Natural killer cell treated with Interleukin-12 subunit alpha and Interleukin-12 subunit beta and Interleukin-15 and Interleukin-18, amount 100 ng/mL, for 72 hours (primary cell): ENCODE results near the gene CDH3. TPM values are rescaled to one million over a fixed set of nuclear protein-coding genes. Genes with fewer than 3 reads are reported as not detected.
A peak's percentile ranks its signal among the peaks of the same experiment; 100 is the strongest.
"Not testable (repeated sequence)": the region's sequence is repeated elsewhere in the genome, so short reads cannot be mapped to it uniquely, and the experiment has no call there.

ENCODE experiments used
- ATAC-seq, 2 donors: fragments of 150-1000 bp; cut with Tn5 transposase in 1 of 2; sonication (Bioruptor Pico), chemical (Tn5 transposase) in 1 of 2; 2 replicates each; pipeline ENCODE4 v1.10.0; 2021
- DNase-seq: peaks from one replicate; pipeline ENCODE4 v3.0.0; 2022; ENCODE audit warnings: low spot score
- H3K27ac Mint-ChIP-seq, 2 donors: 1 replicate in 1 of 2; 2 replicates in 1 of 2; pipeline ENCODE4 v1.8.0; 2022; ENCODE audit warnings: mixed read lengths in 2 of 2, mild to moderate bottlenecking in 1 of 2, moderate library complexity in 1 of 2
- H3K27me3 Mint-ChIP-seq, 2 donors: 1 replicate in 1 of 2; 2 replicates in 1 of 2; pipeline ENCODE4 v1.8.0; 2022; ENCODE audit warnings: mixed read lengths in 2 of 2
- H3K36me3 Mint-ChIP-seq: one replicate; pipeline ENCODE4 v1.8.0; 2022; ENCODE audit warnings: mixed read lengths
- H3K4me1 Mint-ChIP-seq, 2 donors: 1 replicate in 1 of 2; 2 replicates in 1 of 2; pipeline ENCODE4 v1.8.0; 2022; ENCODE audit warnings: low read depth in 2 of 2, mixed read lengths in 2 of 2, mild to moderate bottlenecking in 1 of 2
- H3K4me3 Mint-ChIP-seq: one replicate; pipeline ENCODE4 v1.8.0; 2022; ENCODE audit warnings: mixed read lengths
- H3K9me3 Mint-ChIP-seq: 2 replicates; pipeline ENCODE4 v1.8.0; 2022; ENCODE audit warnings: mixed read lengths
- total RNA-seq, 2 donors: library from RNA; stranded (reverse); gene quantifications; one replicate each; pipeline ENCODE4 v1.2.3, GENCODE V29; 2022

CDH3 gene
- total RNA-seq, 2 donors from 2014 or later = 0.88 to 2.3 TPM

- ATAC-seq (peak in 1 of 2 donors; percentile 8), DNase-seq (no peak)
- H3K27ac Mint-ChIP-seq = no peak overlapping the region
- H3K4me3 Mint-ChIP-seq = no peak overlapping the region
- no peaks in the 10 kb centered on the region for H3K9me3 Mint-ChIP-seq
- no peaks in the 10 kb centered on the region for H3K27me3 Mint-ChIP-seq
- no peaks in the 10 kb centered on the region for H3K36me3 Mint-ChIP-seq
- H3K4me1 Mint-ChIP-seq = peaks cover 2 to 5% of the 10 kb centered on the region in 2 donors
These were observed 53.0 kb downstream of the CDH3 start for GRCh38 chr16:68698091-68698490.

DNA sequence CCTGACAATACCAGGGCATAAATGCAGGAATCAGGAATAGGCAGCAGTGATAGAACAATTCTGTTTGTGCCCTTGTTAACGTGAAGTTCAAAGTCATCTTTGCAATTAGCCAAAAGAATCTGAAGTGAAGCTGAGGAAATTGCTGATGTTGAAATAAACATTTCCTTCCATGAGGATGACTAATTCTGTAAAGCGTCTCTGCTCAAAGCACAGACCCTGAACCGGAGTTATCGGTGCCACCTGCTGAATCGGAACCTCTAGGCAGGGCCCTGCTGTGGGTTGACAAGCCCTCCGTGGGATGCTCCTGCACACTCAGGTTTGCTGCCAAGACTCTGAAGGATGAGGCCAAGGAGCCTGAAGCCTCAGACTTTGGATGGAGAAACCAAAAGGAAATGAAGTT, 55.0 kb downstream of the CDH3 start:
- Mint-ChIP-seq H3K36me3 (no peaks in the 10 kb centered on the region), H3K9me3 (no peaks in the 10 kb centered on the region), H3K27me3 (peaks cover 0 to 3% of the 10 kb centered on the region in 2 donors), H3K27ac (peak overlapping the region in 1 of 2 donors; percentile 41), H3K4me3 (no peak overlapping the region), H3K4me1 (peaks cover 0 to 4% of the 10 kb centered on the region in 2 donors)
- ATAC-seq (no peak), DNase-seq (no peak)

- H3K27me3 Mint-ChIP-seq = peaks cover 0 to 3% of the 10 kb centered on the region in 2 donors
- H3K36me3 Mint-ChIP-seq = no peaks in the 10 kb centered on the region
- no peak overlapping the region for H3K4me3 Mint-ChIP-seq
- H3K27ac Mint-ChIP-seq = no peak overlapping the region
- no peaks in the 10 kb centered on the region for H3K9me3 Mint-ChIP-seq
- ATAC-seq (no peak), DNase-seq (no peak)
- H3K4me1 Mint-ChIP-seq = peaks cover 0 to 4% of the 10 kb centered on the region in 2 donors
These were observed 55.7 kb downstream of the CDH3 start for GRCh38 chr16:68700831-68701230.

GRCh38 chr16:68704232-68704867, 59.2 kb downstream of the CDH3 start:
- DNase-seq (no peak), ATAC-seq (peak; percentile 58 to 77)
- H3K27ac Mint-ChIP-seq = peak overlapping the region in 1 of 2 donors; percentile 77
- H3K4me1 Mint-ChIP-seq = peaks cover 0 to 4% of the 10 kb centered on the region in 2 donors
- H3K4me3 Mint-ChIP-seq = no peak overlapping the region
- H3K36me3 Mint-ChIP-seq = no peaks in the 10 kb centered on the region
- no peaks in the 10 kb centered on the region for H3K9me3 Mint-ChIP-seq
- H3K27me3 Mint-ChIP-seq = peaks cover 0 to 3% of the 10 kb centered on the region in 2 donors

DNA sequence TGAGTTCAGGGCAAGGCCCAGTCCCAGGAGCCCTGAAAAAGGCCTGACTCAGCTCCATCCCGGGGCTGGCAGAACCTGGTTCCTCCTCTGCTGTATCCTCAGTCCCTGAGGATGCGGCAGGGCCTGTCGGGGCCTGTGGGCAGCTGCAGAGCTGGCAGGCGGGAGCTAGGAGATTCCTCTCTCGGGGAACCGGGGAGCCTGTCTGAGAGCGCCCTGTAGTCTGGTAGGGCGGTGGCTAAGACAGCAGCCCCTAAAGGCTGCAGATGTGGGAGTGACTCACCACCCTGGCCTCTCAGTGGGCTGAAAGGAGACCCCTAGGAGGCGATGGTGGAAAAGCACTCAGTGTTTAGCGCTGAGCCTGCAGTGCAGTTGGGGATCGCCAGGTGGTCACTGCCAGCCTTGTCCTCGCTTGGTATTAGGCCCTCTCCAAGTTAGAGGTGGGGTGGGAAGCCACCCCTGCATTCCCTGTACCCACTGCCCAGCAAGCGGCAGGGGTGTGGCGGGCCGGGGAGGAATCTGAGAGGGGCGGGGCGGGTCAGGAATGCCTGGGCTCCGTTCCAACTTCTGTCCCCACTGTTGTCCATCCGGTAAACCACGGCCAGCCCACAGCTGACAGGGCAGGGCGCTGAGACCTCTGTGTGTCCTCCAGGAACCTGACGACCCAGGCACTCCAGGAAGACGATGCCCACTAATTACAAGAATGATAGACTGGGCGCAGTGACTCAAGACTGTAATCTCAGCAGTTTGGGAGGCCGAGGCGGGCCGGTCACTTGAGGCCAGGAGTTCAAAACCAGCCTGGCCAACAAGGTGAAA, 62.4 kb downstream of the CDH3 start:
- Mint-ChIP-seq H3K36me3 (no peaks in the 10 kb centered on the region), H3K27ac (no peak overlapping the region), H3K27me3 (peaks cover 20 to 21% of the 10 kb centered on the region in 2 donors), H3K4me3 (no peak overlapping the region), H3K9me3 (no peaks in the 10 kb centered on the region), H3K4me1 (peaks cover 7 to 11% of the 10 kb centered on the region in 2 donors)
- ATAC-seq = no peak
- DNase-seq = no peak

- DNase-seq (no peak), ATAC-seq (no peak)
- H3K4me3 Mint-ChIP-seq = no peak overlapping the region
- H3K36me3 Mint-ChIP-seq = no peaks in the 10 kb centered on the region
- H3K27ac Mint-ChIP-seq = peak overlapping the region in 1 of 2 donors; percentile 51
- H3K9me3 Mint-ChIP-seq = no peaks in the 10 kb centered on the region
- H3K27me3 Mint-ChIP-seq = peaks cover 28 to 36% of the 10 kb centered on the region in 2 donors
- H3K4me1 Mint-ChIP-seq = peaks cover 7 to 10% of the 10 kb centered on the region in 2 donors
These were observed 65.1 kb downstream of the CDH3 start for GRCh38 chr16:68710211-68710610.

GRCh38 chr16:68711421-68712139, 66.5 kb downstream of the CDH3 start:
- H3K27ac Mint-ChIP-seq = peak overlapping the region in 1 of 2 donors; percentile 16
- H3K27me3 Mint-ChIP-seq = peaks cover 28 to 36% of the 10 kb centered on the region in 2 donors
- no peaks in the 10 kb centered on the region for H3K36me3 Mint-ChIP-seq
- H3K9me3 Mint-ChIP-seq = no peaks in the 10 kb centered on the region
- peak; percentile 25 to 26 for ATAC-seq
- peaks cover 7 to 10% of the 10 kb centered on the region in 2 donors for H3K4me1 Mint-ChIP-seq
- no peak for DNase-seq
- H3K4me3 Mint-ChIP-seq = no peak overlapping the region

DNA sequence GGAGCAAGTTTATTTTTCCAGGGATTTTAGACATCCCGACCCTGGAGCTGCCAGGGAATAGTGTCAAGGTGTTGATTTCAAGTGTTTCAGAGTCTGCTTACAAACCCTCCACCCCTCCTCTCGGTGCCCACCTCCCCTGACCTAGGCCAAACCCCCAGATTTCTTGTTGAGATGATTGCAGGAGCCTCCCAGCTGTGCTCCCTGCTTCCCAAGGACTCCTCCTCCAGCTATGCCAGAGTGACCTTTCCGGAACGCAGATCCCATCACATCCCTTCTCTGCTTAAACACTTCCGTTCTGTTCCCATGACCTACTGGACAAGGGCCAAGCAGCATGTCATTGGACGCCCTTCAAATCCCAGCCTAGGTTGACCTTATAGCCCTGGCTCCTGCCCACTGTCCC, 68.3 kb downstream of the CDH3 start:
- DNase-seq (no peak), ATAC-seq (no peak)
- no peak overlapping the region for H3K27ac Mint-ChIP-seq
- H3K4me3 Mint-ChIP-seq = no peak overlapping the region
- no peaks in the 10 kb centered on the region for H3K9me3 Mint-ChIP-seq
- H3K4me1 Mint-ChIP-seq = peaks cover 7 to 10% of the 10 kb centered on the region in 2 donors
- H3K27me3 Mint-ChIP-seq = peaks cover 28 to 36% of the 10 kb centered on the region in 2 donors
- no peaks in the 10 kb centered on the region for H3K36me3 Mint-ChIP-seq

GRCh38 chr16:68715471-68715870, 70.4 kb downstream of the CDH3 start:
- H3K27ac Mint-ChIP-seq = no peak overlapping the region
- no peak for DNase-seq
- no peak overlapping the region for H3K4me3 Mint-ChIP-seq
- H3K4me1 Mint-ChIP-seq = peaks cover 13 to 20% of the 10 kb centered on the region in 2 donors
- no peak for ATAC-seq
- H3K27me3 Mint-ChIP-seq = peaks cover 19 to 25% of the 10 kb centered on the region in 2 donors
- H3K36me3 Mint-ChIP-seq = no peaks in the 10 kb centered on the region
- no peaks in the 10 kb centered on the region for H3K9me3 Mint-ChIP-seq

GRCh38 chr16:68716516-68716915, 71.4 kb downstream of the CDH3 start:
- not testable (repeated sequence) for H3K4me3 Mint-ChIP-seq, DNase-seq, H3K27ac Mint-ChIP-seq, H3K36me3 Mint-ChIP-seq, ATAC-seq, H3K9me3 Mint-ChIP-seq
- Mint-ChIP-seq H3K27me3 (peaks cover 12 to 16% of the 10 kb centered on the region in 2 donors), H3K4me1 (peaks cover 6 to 17% of the 10 kb centered on the region in 2 donors)

GRCh38 chr16:68717684-68718083, 72.6 kb downstream of the CDH3 start:
- no peak for DNase-seq
- H3K36me3 Mint-ChIP-seq = no peaks in the 10 kb centered on the region
- no peak overlapping the region for H3K27ac Mint-ChIP-seq
- no peak for ATAC-seq
- no peaks in the 10 kb centered on the region for H3K9me3 Mint-ChIP-seq
- H3K4me3 Mint-ChIP-seq = no peak overlapping the region
- peaks cover 6 to 15% of the 10 kb centered on the region in 2 donors for H3K4me1 Mint-ChIP-seq
- peaks cover 10 to 14% of the 10 kb centered on the region in 2 donors for H3K27me3 Mint-ChIP-seq

- H3K9me3 Mint-ChIP-seq = no peaks in the 10 kb centered on the region
- H3K4me1 Mint-ChIP-seq = peaks cover 6 to 15% of the 10 kb centered on the region in 2 donors
- no peak for ATAC-seq
- H3K27ac Mint-ChIP-seq = no peak overlapping the region
- peaks cover 5% of the 10 kb centered on the region in 2 donors for H3K27me3 Mint-ChIP-seq
- no peaks in the 10 kb centered on the region for H3K36me3 Mint-ChIP-seq
- no peak for DNase-seq
- no peak overlapping the region for H3K4me3 Mint-ChIP-seq
These were observed 73.5 kb downstream of the CDH3 start for GRCh38 chr16:68718590-68718989.

- H3K27ac Mint-ChIP-seq = peak overlapping the region in 1 of 2 donors; percentile 37
These were observed 74.9 kb downstream of the CDH3 start for GRCh38 chr16:68719993-68720489.

More at GRCh38 chr16:68719993-68720489, 74.9 kb downstream of the CDH3 start:
- no peak for DNase-seq
- H3K4me1 Mint-ChIP-seq = peaks cover 6 to 13% of the 10 kb centered on the region in 2 donors
- H3K9me3 Mint-ChIP-seq = no peaks in the 10 kb centered on the region
- peak; percentile 88 to 89 for ATAC-seq
- peak overlapping the region; percentile 2 for H3K4me3 Mint-ChIP-seq
- H3K36me3 Mint-ChIP-seq = no peaks in the 10 kb centered on the region
- H3K27me3 Mint-ChIP-seq = no peaks in the 10 kb centered on the region
